Smooth muscle cell (in vitro differentiated cells): ENCODE results near the gene SPATA12. TPM values are rescaled to one million over a fixed set of nuclear protein-coding genes. Genes with fewer than 3 reads are reported as not detected.

Source experiments
- DNase-seq: peaks from one replicate; lab custom pipeline; 2025; ENCODE audit not compliant: unreplicated experiment; lab: John Stamatoyannopoulos, UW
- H2AFZ ChIP-seq: fragments of 200-600 bp; sonication (generic); 2 replicates; pipeline ENCODE4 v1.6.0; 2016; ENCODE audit warnings: antibody characterized with exemption, low read depth, mild to moderate bottlenecking
- H3F3A ChIP-seq: fragments of 200-600 bp; sonication (generic); 2 replicates; pipeline ENCODE4 v1.6.0; 2017; ENCODE audit warnings: antibody characterized with exemption, low read depth
- H3K27ac ChIP-seq: fragments of 200-600 bp; sonication (generic); 2 replicates; pipeline ENCODE4 v1.5.1; 2016; ENCODE audit warnings: low read depth, mild to moderate bottlenecking
- H3K27me3 ChIP-seq: fragments of 200-600 bp; sonication (generic); 2 replicates; pipeline ENCODE4 v1.6.1; 2016; ENCODE audit warnings: low read depth, mild to moderate bottlenecking
- H3K36me3 ChIP-seq: fragments of 200-600 bp; sonication (generic); 2 replicates; pipeline ENCODE4 v1.5.1; 2016; ENCODE audit warnings: low read depth
- H3K4me1 ChIP-seq: fragments of 200-600 bp; sonication (generic); 2 replicates; pipeline ENCODE4 v1.5.1; 2016; ENCODE audit warnings: low read depth
- H3K4me2 ChIP-seq: fragments of 200-600 bp; sonication (generic); 2 replicates; pipeline ENCODE4 v1.6.0; 2016; ENCODE audit warnings: mild to moderate bottlenecking
- H3K4me3 ChIP-seq: fragments of 200-600 bp; sonication (generic); 2 replicates; pipeline ENCODE4 v1.5.1; 2016; ENCODE audit warnings: mild to moderate bottlenecking
- H3K79me2 ChIP-seq: fragments of 200-600 bp; sonication (generic); 2 replicates; pipeline ENCODE4 v1.6.0; 2016; ENCODE audit warnings: low read depth, mild to moderate bottlenecking
- H3K9ac ChIP-seq: fragments of 200-600 bp; sonication (generic); 2 replicates; pipeline ENCODE4 v1.6.0; 2016; ENCODE audit warnings: low read depth
- H3K9me3 ChIP-seq: fragments of 200-600 bp; sonication (generic); replicated peaks from 2 replicates; pipeline ENCODE4 v1.5.1; 2016; ENCODE audit warnings: low read depth
- H4K20me1 ChIP-seq: fragments of 200-600 bp; sonication (generic); 2 replicates; pipeline ENCODE4 v1.6.0; 2016; ENCODE audit warnings: low read depth
- CTCF ChIP-seq: fragments of 200-600 bp; sonication (generic); IDR thresholded peaks from 2 replicates; pipeline ENCODE4 v1.5.1; 2017; ENCODE audit warnings: borderline replicate concordance, mild to moderate bottlenecking, antibody characterized with exemption; ENCODE audit not compliant: insufficient read depth, poor library complexity, severe bottlenecking
- WGBS: methylation state at CpG from one replicate; pipeline ENCODE4 v1.1.7; 2016; ENCODE audit warnings: low lambda C conversion rate; 5-methylcytosine and 5-hydroxymethylcytosine counted together
- polyA plus RNA-seq: library from polyadenylated mRNA; unstranded; fragments of >200 nt; fragmentation: Nextera tagmentation; extraction: Ambion mirVana; gene quantifications from 2 replicates; pipeline ENCODE4 v1.2.1, GENCODE V29; 2016
- total RNA-seq: library from RNA; depleted of rRNA; stranded (reverse); fragments of >200 nt; gene quantifications from 2 replicates; pipeline ENCODE4 v1.2.3, GENCODE V29; 2014

Gene SPATA12
- total and polyA plus RNA-seq, 2 experiments from 2014 or later: not detected

DNA sequence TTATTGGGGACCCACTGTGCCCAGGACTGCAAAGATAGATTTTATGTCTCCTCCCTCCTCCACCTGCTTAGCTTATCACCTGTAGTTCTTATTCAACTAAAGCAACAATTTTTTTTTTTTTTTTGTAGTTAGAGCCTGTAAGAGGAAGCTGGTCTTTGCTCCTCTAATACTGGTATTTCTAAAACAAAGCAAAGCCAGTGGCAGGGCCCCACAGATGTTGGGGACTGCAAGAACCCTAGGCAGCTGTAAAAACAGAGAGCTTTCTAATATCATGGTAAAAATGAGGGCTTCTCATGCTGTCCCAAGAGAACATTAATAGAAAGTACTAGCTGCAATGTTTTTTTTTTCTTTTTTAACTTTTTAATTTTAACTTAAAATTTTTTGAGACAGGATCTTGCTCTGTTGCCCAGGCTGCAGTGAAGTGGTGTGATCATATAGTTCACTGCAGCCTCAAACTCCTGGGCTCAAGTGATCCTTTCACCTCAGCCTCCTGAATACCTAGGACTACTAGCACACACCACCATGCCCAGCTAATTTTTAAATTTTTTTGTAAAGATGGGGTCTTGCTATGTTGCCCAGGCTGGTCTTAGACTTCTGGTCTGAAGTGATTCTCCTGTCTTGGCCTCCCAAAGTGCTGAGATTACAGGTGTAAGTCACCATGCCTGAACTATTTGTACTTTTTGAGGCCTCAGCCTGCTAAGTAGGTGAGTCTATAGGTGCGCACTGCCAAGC lies 27.1 kb downstream of the SPATA12 start:
- Histone ChIP-seq H4K20me1 (no peaks in the 10 kb centered on the region), H3K4me2 (no peak overlapping the region), H3F3A (no peaks in the 10 kb centered on the region), H3K27ac (no peak overlapping the region), H3K79me2 (no peaks in the 10 kb centered on the region), H3K9me3 (no peaks in the 10 kb centered on the region), H3K4me1 (no peaks in the 10 kb centered on the region), H3K9ac (no peak overlapping the region), H2AFZ (no peak overlapping the region), H3K4me3 (no peak overlapping the region), H3K27me3 (no peaks in the 10 kb centered on the region), H3K36me3 (no peaks in the 10 kb centered on the region)
- 100% methylated on average over 1 of the region's 1 CpG for WGBS
- TF ChIP-seq CTCF: no peak
- DNase-seq: no peak

- no peak overlapping the region for H3K4me3 ChIP-seq
- H3K27ac ChIP-seq: no peak overlapping the region
- H2AFZ ChIP-seq: no peak overlapping the region
- H3K27me3 ChIP-seq: no peaks in the 10 kb centered on the region
- DNase-seq: no peak
- H3F3A ChIP-seq: no peaks in the 10 kb centered on the region
- H3K9ac ChIP-seq: no peak overlapping the region
- no peak overlapping the region for H3K4me2 ChIP-seq
- H3K4me1 ChIP-seq: no peaks in the 10 kb centered on the region
- H3K36me3 ChIP-seq: no peaks in the 10 kb centered on the region
- H4K20me1 ChIP-seq: no peaks in the 10 kb centered on the region
- 94% methylated on average over 5 of the region's 5 CpGs for WGBS
- H3K79me2 ChIP-seq: no peaks in the 10 kb centered on the region
- no peaks in the 10 kb centered on the region for H3K9me3 ChIP-seq
- TF ChIP-seq CTCF: no peak
Measured at GRCh38 chr3:57088503-57088902, 28.0 kb downstream of the SPATA12 start.

- H3K36me3 ChIP-seq: no peaks in the 10 kb centered on the region
- H2AFZ ChIP-seq: no peak overlapping the region
- H3K4me2 ChIP-seq: no peak overlapping the region
- no peak for DNase-seq
- no peak overlapping the region for H3K9ac ChIP-seq
- H3K27ac ChIP-seq: no peak overlapping the region
- H3K9me3 ChIP-seq: no peaks in the 10 kb centered on the region
- no peaks in the 10 kb centered on the region for H3K4me1 ChIP-seq
- H3F3A ChIP-seq: no peaks in the 10 kb centered on the region
- H3K4me3 ChIP-seq: no peak overlapping the region
- H3K79me2 ChIP-seq: no peaks in the 10 kb centered on the region
- 94% methylated on average over 4 of the region's 4 CpGs for WGBS
- no peaks in the 10 kb centered on the region for H3K27me3 ChIP-seq
- H4K20me1 ChIP-seq: no peaks in the 10 kb centered on the region
- TF ChIP-seq CTCF: no peak
Measured at GRCh38 chr3:57089043-57089442, 28.6 kb downstream of the SPATA12 start.
